OCI-LY3 (cell line): ENCODE results near the gene TBXAS1.

ENCODE experiments used
- EZH2phosphoT487 ChIP-seq: fragments of 200-600 bp; shearing (Covaris generic); IDR thresholded peaks from 2 replicates; pipeline ENCODE4 v1.6.1; 2018; ENCODE audit warnings: antibody characterized with exemption, mixed run types, low read depth
- TF ChIP-seq, protein P1 (sequence below): fragments of 200-600, 300-600 bp; sonication (generic); IDR thresholded peaks from 2 replicates; pipeline ENCODE4 v1.5.1; 2014; ENCODE audit warnings: antibody characterized with exemption, low read length, low read depth

GRCh38 chr7:140048138-140048537, 219.1 kb downstream of the TBXAS1 start:
- TF ChIP-seq, protein P1, sequence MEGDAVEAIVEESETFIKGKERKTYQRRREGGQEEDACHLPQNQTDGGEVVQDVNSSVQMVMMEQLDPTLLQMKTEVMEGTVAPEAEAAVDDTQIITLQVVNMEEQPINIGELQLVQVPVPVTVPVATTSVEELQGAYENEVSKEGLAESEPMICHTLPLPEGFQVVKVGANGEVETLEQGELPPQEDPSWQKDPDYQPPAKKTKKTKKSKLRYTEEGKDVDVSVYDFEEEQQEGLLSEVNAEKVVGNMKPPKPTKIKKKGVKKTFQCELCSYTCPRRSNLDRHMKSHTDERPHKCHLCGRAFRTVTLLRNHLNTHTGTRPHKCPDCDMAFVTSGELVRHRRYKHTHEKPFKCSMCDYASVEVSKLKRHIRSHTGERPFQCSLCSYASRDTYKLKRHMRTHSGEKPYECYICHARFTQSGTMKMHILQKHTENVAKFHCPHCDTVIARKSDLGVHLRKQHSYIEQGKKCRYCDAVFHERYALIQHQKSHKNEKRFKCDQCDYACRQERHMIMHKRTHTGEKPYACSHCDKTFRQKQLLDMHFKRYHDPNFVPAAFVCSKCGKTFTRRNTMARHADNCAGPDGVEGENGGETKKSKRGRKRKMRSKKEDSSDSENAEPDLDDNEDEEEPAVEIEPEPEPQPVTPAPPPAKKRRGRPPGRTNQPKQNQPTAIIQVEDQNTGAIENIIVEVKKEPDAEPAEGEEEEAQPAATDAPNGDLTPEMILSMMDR, result no peak
- TF ChIP-seq EZH2phosphoT487, result no peak
